ENCODE data around the gene BDH1.
A peak's percentile ranks its signal among the peaks of the same experiment; 100 is the strongest.
"Not testable (repeated sequence)": the region's sequence is repeated elsewhere in the genome, so short reads cannot be mapped to it uniquely, and the experiment has no call there.

Gene BDH1, protein sequence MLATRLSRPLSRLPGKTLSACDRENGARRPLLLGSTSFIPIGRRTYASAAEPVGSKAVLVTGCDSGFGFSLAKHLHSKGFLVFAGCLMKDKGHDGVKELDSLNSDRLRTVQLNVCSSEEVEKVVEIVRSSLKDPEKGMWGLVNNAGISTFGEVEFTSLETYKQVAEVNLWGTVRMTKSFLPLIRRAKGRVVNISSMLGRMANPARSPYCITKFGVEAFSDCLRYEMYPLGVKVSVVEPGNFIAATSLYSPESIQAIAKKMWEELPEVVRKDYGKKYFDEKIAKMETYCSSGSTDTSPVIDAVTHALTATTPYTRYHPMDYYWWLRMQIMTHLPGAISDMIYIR

DNA sequence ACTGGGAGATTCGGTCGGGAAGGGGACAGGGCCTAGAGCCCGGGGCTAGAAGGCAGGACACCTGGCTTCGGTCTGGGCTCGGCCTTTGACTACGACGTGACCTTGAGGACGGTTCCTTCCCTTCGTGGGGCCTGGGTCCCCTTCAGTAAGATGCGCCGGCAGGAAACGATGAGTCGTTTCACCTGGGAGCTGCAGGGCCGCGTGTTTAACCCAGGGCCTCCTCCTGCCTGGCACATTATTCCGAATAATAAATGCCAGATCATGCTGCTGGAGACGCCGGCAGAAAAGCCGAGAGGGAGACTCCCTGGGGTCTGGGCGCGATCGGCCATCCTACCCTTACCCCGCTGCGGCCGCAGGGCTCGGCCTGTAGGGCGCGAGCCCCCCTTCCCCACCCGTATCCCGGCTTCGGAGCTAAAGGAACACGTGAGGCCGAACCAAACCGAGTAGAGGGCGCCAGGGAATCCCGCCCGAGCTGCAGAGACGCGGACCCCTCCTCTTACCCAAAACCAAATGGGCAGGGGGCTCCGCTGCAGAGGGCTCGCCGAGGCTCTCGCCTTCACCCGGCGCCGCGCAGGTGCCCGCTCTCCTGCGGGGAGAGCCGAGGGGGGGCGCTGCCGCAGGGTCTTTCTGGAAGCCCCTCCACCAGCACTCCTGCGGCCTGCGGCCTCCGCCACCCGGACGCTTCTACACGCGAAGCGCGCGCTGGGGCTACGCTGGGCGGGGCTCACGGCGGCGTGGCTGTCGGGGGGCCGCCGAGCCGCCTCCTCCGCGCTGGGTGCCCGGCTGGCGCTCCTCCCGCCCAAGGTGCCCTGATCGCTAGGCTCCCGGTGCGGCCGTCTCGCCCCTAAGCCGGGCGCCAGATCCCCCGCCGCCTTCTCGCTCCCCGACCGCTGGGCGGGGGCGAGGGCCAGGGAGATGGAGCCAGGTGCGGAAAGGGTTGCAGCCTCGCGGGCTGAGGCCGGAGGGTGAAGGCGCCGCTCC is at the start of gene BDH1:
Gene BDH1 (minus strand): TSS at position 688 of the 981 bp plus-strand sequence. CDS start 9,525 bp downstream, outside the sequence.
- peak; percentile 22 to 62 for DNase-seq (ENCODE audit: low read depth in 2 of 2)

DNA sequence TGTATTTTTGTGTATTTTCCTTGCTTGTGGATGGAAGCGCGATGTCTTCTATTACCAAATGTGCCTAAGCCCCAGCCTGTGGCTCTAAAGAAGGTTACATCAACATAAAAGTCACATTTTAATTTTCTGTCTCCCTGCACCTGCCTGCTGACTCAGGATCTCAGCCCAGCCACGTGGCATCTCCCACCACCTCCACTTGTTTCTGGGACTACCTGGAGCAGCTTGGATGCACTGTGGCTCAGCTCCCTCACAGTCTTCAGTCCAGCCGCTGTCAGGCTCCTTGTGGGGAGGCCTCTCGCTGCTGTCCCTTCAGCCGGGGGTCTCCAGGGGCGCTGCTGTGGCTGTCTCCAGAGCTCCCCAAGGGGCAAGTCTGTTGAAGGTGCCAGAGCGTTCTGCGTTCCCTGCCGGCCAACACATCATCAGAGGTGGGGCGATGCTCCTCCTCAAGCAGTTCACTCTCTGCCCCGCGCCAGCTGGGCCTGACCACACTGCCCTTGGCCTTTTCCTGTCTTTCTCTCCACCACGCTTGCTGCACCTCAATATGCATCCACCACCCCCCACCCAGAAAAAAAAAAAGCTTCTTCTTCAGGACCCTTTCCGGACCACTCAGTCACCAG is 47.7 kb upstream of the BDH1 start:
- no peak for DNase-seq (ENCODE audit: low read depth in 2 of 2)

DNA sequence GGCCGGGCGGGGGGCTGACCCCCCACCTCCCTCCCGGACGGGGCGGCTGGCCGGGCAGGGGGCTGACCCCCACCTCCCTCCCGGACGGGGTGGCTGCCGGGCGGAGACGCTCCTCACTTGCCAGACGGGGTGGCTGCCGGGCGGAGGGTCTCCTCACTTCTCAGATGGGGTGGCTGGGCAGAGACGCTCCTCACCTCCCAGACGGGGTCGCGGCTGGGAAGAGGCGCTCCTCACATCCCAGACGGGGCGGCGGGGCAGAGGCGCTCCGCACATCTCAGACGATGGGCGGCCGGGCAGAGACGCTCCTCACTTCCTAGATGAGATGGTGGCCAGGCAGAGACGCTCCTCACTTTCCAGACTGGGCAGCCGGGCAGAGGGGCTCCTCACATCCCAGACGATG is 46.6 kb upstream of the BDH1 start:
- DNase-seq (ENCODE audit: low read depth in 2 of 2): not testable (repeated sequence)

DNA sequence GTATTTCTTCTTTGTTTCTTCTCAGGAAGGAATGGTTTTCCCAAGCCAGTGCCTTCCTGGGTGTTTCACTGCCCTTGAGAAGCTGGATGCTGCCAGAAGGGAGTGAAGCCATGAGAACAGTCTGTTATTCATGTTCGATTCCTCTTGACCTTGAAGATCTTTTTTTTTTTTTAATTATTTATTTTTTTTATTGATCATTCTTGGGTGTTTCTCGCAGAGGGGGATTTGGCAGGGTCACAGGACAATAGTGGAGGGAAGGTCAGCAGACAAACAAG is 45.7 kb upstream of the BDH1 start:
- DNase-seq (ENCODE audit: low read depth in 2 of 2): not testable (repeated sequence)

DNA sequence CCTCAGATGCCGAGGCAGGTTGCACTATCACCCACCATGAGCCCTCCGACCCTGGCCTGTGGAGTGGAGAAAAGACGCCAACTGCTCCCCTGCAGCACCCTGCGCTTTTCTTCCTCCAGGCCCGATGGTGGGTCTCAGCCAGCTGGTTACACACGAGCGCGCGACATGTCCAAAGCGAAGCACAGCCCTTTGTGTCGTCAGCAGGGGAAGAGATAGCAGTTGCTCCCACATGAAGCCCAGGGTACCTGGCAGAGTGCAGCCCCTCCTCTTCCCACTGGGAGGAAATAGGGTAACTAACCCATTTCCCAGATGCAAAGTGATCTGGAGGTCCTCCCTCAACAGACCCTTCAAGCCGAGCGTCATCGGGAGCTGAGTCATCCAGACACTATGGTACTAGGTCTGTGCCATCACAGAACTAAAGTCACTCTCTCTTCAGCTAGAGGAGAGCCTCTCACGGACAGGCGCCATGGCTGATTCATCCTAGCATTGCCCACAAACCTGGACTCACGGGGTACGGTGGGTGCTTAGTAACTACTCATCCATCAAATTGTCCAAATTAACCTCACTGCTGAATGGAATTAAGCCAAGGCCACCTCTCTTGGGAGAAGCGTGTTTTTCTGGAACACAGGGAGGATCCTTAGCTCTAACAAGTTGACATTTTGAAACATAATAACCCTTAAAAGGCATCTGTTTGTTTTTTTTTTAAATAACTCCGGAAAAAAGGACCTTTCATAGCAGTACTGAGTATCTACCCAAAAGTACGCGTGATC is 45.2 kb upstream of the BDH1 start:
- DNase-seq (ENCODE audit: low read depth in 2 of 2): no peak

DNA sequence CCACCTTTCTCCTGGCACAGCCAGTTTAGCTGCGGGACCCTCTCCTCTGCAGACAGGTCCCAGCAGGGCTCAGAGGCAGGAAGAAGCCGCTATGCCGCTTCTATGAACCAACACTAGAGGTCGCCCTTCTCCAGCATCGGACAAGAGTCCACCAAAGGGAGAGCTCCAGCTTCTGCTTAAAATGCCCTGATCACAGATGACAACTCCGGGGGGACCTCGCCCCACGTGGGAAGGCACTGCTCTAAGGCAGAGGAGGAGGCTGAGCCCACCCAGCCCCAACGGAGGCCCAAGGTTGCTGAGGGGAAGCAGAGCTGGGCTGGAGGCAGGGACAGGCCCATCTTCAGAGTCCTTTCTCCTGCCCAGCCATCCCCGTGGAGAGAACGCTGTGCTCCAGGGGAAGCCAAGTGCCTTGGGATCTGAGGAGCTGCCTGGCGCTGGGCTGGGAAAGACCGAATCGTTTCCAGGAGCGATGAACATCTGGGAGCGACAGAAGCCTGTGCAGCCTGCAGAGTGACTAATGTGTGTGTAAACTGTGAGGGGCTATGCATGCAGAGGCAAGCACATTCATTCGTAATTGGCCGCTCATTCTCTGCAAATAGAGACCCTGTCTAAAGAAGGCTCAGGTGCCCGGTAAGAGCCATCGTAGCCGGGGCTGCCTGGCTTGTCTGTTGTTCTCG is 43.5 kb upstream of the BDH1 start:
- DNase-seq (ENCODE audit: low read depth in 2 of 2): peak; percentile 54 to 67

DNA sequence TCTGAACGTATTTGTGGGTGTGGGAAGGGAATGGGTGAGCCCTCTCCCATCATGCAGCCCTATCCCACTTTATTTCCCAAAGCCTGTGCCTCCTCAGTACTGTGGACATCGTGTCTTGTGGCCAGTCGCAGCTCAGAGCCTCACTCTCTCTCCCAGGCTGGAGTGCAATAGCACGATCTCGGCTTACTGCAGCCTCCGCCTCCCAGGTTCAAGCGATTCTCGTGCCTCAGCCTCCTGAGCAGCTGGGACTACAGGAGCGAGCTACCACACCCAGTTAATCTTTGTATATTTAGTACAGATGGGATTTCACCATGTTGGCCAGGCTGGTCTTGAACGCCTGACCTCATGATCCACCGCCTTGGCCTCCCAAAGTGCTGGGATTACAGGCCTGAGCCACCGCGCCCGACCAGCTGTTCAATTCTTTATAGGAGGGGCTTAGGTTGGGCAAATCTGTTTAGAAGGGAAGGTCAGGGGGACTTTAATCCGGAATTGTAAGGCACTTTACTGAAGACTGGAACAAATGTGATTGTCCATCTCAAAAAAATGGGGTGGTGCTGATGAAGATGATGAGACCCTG is 42.7 kb upstream of the BDH1 start:
- no peak for DNase-seq (ENCODE audit: low read depth in 2 of 2)

DNA sequence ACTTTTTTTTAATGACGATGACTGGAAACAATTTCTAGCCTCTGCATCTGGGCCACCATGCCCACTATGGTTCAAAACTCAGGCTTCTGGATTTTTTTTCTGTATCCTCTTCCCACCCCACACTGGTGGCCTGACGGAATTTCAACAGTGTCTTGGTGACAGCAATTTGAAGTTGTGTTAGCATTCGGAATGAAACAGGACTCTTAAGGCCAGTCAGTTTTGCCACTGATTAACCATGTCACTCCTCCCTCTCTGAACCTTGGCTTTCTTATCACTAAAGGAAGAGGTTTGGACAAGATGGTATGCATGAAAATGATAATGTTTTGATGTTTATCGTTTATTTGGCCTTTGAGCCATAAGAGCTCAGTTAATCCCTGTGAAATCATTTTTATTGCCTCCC is 41.6 kb upstream of the BDH1 start:
- no peak for DNase-seq (ENCODE audit: low read depth in 2 of 2)

DNA sequence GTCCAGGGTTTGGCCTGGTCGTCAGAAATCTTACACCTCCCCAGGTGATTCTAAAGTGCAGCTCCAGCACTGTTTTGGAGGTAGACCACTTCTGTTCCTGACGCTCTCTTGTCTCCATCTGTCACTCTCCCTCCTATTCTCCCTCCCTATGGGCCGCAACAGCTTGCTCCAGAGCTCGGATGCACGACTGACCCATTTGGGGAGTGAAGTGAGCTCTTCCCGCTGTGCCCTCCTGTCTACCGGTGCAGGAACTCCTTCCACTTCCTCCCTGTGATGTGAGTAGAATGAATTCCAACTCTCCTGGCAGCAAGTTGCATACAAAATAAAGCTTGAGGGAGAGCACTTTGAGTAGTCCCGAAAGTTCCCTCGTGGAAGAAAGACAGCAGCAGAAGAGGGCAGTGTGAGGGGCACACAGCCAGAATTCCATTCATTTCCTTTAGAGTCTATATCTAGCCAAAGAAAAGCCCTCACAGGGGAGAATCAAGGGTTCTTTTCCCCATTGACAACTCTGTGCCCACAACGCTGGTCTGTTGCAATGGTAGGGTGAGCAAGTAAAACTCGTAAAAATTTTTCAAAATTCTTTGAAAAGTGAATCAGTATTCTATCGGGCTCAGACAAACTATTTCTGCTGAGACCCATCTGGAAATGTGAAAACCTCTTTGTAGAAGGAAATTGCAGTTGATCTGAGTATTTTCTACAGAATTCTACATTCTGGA is 39.9 kb upstream of the BDH1 start:
- no peak for DNase-seq (ENCODE audit: low read depth in 2 of 2)

DNA sequence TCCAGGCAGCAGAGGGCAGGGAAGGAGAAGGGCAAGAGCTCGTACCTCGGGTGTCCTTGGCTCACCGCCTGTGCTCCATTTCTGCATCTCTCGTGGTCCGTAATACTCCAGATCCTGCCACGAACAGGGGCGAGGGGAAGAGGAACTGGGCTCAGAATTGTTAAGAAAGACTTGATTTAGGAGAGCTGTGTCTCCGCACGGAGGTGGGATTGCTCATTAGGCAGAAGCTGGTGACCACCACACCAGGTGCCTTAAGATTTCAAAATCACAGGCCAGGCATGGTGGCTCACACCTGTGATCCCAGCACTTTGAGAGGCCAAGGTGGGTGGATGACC is 37.2 kb upstream of the BDH1 start:
- DNase-seq (ENCODE audit: low read depth in 2 of 2): no peak

DNA sequence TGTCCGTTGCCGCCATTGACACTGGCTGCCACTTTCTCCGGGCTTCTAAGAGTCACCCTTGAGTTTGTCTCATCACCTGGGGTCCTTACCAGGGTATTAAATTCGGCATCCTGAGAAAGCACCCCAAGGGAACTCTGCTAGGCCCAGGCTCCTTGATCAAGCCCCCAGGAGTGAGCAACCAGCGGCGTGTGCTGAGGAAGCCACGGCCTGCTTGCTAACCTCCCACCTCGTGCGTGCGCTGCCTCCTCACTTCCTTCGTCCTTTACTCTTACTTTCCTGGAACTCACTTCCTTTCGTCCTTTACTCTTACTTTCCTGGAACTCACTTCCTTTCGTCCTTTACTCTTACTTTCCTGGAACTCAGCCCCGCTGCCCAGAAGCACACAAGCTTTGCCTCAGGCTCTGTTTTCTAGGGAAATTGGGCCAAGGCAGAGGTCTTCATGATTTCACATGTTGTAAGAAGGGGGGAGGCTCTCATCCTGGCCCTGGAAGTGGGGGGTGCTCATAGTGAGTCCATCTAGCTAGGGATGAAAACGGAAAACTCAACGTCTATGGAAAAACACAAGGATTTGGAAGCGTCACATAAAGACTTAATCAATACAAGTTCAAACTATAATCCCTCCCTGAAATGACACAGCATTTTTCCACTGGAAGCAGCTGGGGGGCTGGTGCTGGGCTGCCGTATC is 36.7 kb upstream of the BDH1 start:
- DNase-seq (ENCODE audit: low read depth in 2 of 2): peak in 1 of 2 donors; percentile 37

DNA sequence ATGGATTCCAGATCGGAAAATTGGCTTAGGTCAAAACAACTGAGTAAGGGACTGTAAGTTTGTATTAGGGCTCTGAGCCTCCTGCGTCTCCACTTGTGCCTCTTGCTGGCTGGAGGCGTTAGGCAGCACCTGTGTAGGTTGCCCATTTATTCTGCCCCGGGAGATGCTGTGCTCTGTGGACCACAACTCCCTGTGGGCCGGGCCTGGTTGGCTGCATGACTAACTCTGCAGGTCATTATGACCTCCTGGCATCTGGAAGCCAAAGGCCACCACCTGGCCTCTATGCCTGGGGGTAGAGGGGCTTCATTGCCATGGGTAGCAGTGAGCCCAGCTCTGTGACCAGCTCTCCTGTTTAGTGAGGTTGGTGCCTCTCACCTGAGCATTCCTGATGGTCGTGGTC is 36.0 kb upstream of the BDH1 start:
- no peak for DNase-seq (ENCODE audit: low read depth in 2 of 2)

DNA sequence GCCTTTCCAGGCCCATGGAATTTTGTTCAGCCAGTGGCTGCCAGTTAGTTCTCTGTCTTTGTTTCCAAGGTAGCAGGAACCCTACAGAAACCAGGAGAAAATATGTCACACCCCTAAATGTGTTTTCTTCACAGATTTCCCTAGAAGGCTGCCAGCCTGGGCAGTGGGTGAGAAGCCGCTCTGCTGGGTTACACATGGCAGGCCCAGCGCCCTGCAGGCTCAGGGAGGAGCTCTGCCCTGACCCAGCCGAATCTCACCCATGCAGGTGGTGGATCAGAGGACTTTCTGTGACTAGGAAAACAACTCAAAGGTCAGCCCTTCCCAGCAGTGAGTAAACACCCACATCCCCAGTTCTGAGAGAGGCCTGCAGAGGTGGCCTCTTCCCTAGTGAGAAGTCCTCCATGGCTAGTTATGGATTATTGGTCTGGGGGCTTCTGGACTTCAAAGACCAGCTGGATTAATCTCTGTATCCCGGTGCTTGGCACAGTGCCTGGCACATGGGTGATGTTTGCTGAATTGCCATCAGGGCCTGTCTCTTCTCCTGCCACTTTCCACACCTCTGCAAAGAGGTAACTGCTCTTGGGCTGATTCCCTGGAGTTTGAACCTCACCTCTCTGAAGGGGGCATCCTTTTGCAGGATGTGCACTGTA is 34.7 kb upstream of the BDH1 start:
- no peak for DNase-seq (ENCODE audit: low read depth in 2 of 2)

DNA sequence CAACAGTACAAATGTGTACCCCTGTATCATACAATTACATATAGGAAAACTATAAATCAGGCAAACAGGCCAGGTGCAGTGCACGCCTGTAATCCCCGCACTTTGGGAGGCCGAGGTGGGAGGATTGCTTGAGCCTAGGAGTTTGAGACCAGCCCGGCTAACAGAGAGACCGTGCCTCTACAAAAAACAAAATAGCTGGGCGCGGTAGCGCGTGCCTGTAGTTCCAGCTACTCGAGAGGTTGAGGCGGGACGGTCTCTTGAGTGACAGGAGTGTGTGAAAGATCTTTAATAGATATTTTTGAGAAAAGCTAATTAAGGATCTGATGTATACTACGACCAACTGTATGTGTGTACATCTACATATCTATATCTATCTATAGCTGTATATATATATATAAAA is 33.8 kb upstream of the BDH1 start:
- DNase-seq (ENCODE audit: low read depth in 2 of 2): no peak

DNA sequence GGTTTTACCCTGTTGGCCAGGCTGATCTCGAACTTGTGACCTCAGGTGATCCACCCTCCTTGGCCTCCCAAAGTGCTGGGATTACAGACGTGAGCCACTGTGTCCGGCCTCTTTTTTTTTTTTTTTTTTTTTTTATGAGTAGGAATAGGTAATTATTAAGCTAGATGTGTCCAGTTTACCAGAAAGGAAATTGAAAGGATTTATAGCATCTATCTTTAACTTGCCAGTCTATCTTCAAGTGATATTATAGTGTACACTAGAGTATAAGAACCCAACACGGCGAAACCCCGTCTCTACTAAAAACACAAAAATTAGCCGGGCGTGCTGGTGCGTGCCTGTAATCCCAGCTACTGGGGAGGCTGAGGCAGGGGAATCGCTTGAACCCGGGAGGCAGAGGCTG is 31.0 kb upstream of the BDH1 start:
- not testable (repeated sequence) for DNase-seq (ENCODE audit: low read depth in 2 of 2)

DNA sequence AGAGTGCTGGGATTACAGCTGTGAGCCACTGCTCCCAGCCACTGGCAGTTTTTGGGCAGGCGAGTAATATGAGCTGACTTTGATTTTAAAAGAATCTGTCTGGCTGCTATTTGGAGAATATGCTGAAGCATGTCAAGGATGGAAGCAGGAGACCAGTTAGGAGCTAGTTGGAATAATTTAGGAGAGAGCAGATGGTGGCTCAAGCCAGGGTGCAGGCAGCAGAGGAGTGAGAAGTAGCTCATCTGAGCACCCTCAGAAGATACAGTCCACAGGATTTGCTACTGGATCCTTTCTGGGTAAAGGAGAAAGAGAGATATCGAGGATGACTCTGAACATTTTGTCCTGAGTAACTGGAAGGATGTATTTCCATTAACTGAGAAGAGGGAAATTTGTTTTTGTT is 30.4 kb upstream of the BDH1 start:
- DNase-seq (ENCODE audit: low read depth in 2 of 2): no peak

DNA sequence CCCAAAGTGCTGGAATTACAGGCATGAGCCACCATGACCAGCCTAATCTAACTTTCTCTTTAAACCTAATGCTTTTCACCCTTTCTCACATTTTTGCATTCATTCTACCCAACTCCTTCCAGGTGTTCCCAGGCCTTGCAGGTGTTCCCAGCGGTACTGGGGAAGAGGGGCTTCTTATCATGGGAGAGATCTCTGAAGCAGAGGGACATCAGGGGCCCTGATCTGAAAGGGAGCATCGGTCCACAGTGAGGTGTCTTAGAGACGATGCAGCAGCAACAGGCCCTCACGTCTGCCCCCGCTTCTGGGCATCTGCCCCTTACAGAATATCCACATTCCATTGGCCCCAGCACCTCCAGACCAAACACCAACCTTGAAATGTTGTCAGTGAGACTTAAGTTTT is 29.0 kb upstream of the BDH1 start:
- DNase-seq (ENCODE audit: low read depth in 2 of 2): no peak

DNA sequence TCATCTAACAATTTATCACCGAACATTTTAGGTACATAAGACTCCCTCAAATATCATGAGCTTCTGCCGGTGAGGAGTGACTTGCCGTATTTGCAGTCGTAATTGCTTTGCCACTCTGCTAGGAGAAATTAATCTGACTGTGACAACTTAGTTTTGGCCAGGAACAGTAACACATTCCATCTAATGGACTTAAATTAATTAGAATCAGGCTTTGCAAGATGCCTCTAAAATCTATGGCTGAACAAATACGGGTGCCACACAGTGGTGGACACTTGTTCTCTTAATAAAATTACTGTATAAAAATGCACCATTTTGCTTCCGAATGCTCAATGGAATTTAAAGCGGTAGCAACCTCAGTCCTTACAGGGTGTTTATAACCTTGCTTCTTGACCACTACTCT is 27.6 kb upstream of the BDH1 start:
- DNase-seq (ENCODE audit: low read depth in 2 of 2): no peak

DNA sequence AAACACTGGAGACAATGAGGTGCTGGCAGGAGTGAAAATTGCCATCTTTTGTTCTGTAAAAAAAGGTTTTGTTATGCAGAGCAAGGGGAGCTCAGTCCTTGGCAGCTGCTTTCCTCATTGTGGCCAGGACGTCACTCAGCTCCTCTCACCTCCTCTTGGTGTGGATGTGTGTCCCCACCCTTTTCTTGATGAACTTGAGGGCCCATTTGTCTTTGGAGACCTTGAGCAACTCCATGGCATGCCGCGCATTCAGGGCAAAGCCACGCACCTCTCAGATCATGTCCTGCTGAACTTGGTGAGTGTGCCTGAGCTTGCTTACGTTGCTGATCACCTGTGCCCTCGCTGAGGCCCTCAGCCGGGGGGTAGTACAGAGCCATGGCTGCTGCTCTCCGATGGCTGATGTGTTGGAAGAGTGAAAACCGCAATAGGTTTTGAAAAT is 24.5 kb upstream of the BDH1 start:
- no peak for DNase-seq (ENCODE audit: low read depth in 2 of 2)
